GM23338 (cell line): ENCODE measurements around the gene IMMP2L. TPM values are rescaled to one million over a fixed set of nuclear protein-coding genes. Genes with fewer than 3 reads are reported as not detected.

Source experiments
- ATAC-seq: fragments of 200-7000 bp; cut with Tn5 transposase; 3 replicates; pipeline ENCODE4 v1.9.1; 2020
- DNase-seq: peaks from one replicate; pipeline ENCODE4 v3.0.0-alpha.2; 2015; ENCODE audit warnings: low spot score
- H2AFZ ChIP-seq: fragments of 200-600 bp; sonication (generic); 2 replicates; pipeline ENCODE4 v1.8.0; 2016; ENCODE audit warnings: antibody characterized with exemption, mild to moderate bottlenecking, moderate library complexity
- H3F3A ChIP-seq: fragments of 200-600 bp; sonication (generic); replicated peaks from 2 replicates; pipeline ENCODE4 v1.8.0; 2017; ENCODE audit warnings: antibody characterized with exemption, mixed run types, low read depth
- H3K27ac ChIP-seq: fragments of 200-600 bp; sonication (generic); 2 replicates; pipeline ENCODE4 v1.6.1; 2016; ENCODE audit warnings: low read depth
- H3K27me3 ChIP-seq: fragments of 200-600 bp; sonication (generic); 2 replicates; pipeline ENCODE4 v1.8.0; 2016; ENCODE audit warnings: mild to moderate bottlenecking, mixed run types, moderate library complexity; ENCODE audit not compliant: insufficient read depth
- H3K36me3 ChIP-seq: fragments of 200-600 bp; sonication (generic); 2 replicates; pipeline ENCODE4 v1.8.0; 2016; ENCODE audit warnings: mild to moderate bottlenecking; ENCODE audit not compliant: insufficient read depth
- H3K4me1 ChIP-seq: fragments of 200-600 bp; sonication (generic); 2 replicates; pipeline ENCODE4 v1.8.0; 2016; ENCODE audit warnings: mild to moderate bottlenecking, moderate library complexity; ENCODE audit not compliant: insufficient read depth
- H3K4me2 ChIP-seq: fragments of 200-600 bp; sonication (generic); 2 replicates; pipeline ENCODE4 v1.7.1; 2017; ENCODE audit warnings: mixed run types
- H3K4me3 ChIP-seq: fragments of 200-600 bp; sonication (generic); 2 replicates; pipeline ENCODE4 v1.6.1; 2016; ENCODE audit warnings: mixed run types
- H3K79me2 ChIP-seq: fragments of 200-600 bp; sonication (generic); replicated peaks from 2 replicates; pipeline ENCODE4 v1.8.0; 2017; ENCODE audit warnings: mild to moderate bottlenecking; ENCODE audit not compliant: insufficient read depth
- H3K9me2 ChIP-seq: fragments of 200-600 bp; sonication (generic); 2 replicates; pipeline ENCODE4 v1.8.0; 2017; ENCODE audit not compliant: insufficient read depth
- H4K20me1 ChIP-seq: fragments of 200-600 bp; sonication (generic); replicated peaks from 2 replicates; pipeline ENCODE4 v1.8.0; 2017; ENCODE audit warnings: mild to moderate bottlenecking; ENCODE audit not compliant: insufficient read depth
- H3K27ac Mint-ChIP-seq: 2 replicates; pipeline ENCODE4 v1.8.0; 2020; ENCODE audit warnings: inconsistent platforms, mild to moderate bottlenecking, moderate library complexity, mixed read lengths
- H3K27me3 Mint-ChIP-seq: 3 replicates; pipeline ENCODE4 v1.8.0; 2022; ENCODE audit warnings: low read depth, mild to moderate bottlenecking, moderate library complexity, mixed read lengths, inconsistent platforms; ENCODE audit not compliant: insufficient read depth, poor library complexity
- H3K36me3 Mint-ChIP-seq: 3 replicates; pipeline ENCODE4 v1.8.0; 2021; ENCODE audit warnings: low read depth, mild to moderate bottlenecking, inconsistent platforms, moderate library complexity, mixed read lengths
- H3K4me1 Mint-ChIP-seq: 3 replicates; pipeline ENCODE4 v1.8.0; 2020; ENCODE audit warnings: mild to moderate bottlenecking, inconsistent platforms, mixed read lengths
- H3K4me3 Mint-ChIP-seq: 3 replicates; pipeline ENCODE4 v1.8.0; 2021; ENCODE audit warnings: moderate library complexity, mild to moderate bottlenecking, inconsistent platforms, mixed read lengths
- H3K9me3 Mint-ChIP-seq: 3 replicates; pipeline ENCODE4 v1.8.0; 2020; ENCODE audit warnings: moderate library complexity, mild to moderate bottlenecking, inconsistent platforms, mixed read lengths
- NANOG ChIP-seq: IDR thresholded peaks from 2 replicates; pipeline ENCODE4 v1.6.1; 2016; ENCODE audit warnings: antibody characterized with exemption, borderline replicate concordance
- polyA plus RNA-seq: library from polyadenylated mRNA; unstranded; fragments of >200 nt; fragmentation: Nextera tagmentation; extraction: Ambion mirVana; gene quantifications from 2 replicates; pipeline ENCODE4 v1.2.1, GENCODE V29; 2016
- total RNA-seq: library from RNA; depleted of rRNA; stranded (reverse); fragments of >200 nt; shearing (Covaris generic); gene quantifications from 2 replicates; pipeline ENCODE4 v1.2.3, GENCODE V29; 2014
- TF ChIP-seq, protein P1 (sequence below): IDR thresholded peaks from 2 replicates; pipeline ENCODE4 v1.6.1; 2016; ENCODE audit warnings: antibody characterized with exemption
- TF ChIP-seq, protein P2 (sequence below): fragments of 250-450 bp; sonication (Bioruptor Pico); IDR thresholded peaks from 2 replicates; pipeline ENCODE4 v1.5.0; 2020; ENCODE audit warnings: mild to moderate bottlenecking, moderate library complexity
- TF ChIP-seq, protein P3 (sequence below), 2 experiments: fragments of 200-600 bp in 1 of 2; sonication (generic) in 1 of 2; conservative IDR thresholded peaks; 2 replicates each; pipeline versions ENCODE4 v1.5.1 to v1.6.1; 2016 to 2017; ENCODE audit warnings: antibody characterized with exemption in 2 of 2, low read depth in 2 of 2, mild to moderate bottlenecking in 2 of 2, moderate library complexity in 1 of 2
- TF ChIP-seq, protein P4 (sequence below): IDR thresholded peaks from one replicate; pipeline ENCODE4 v1.6.1; 2018; ENCODE audit warnings: antibody characterized with exemption; ENCODE audit not compliant: unreplicated experiment

Gene IMMP2L
- total and polyA plus RNA-seq, 2 experiments from 2014 or later = 7.3 to 14.0 TPM

DNA sequence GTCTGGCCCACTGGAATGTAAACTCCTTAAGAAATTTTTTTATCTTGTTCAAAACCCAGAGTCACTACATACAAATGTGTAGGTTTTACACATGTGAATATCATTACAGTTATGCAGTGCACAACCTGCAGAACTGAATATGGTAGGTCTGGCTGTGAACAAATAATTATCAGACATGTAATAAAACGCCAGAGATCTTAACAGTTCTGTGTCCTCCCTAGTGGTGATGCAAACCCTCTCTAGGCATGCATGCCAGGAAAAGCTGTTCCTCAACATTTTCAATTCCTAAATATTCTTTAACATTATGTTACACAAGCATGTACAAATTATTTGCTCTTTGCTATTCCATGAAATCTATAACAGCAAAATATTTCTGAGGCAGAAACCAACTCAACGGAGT lies 124.6 kb downstream of the IMMP2L start:
- Histone ChIP-seq H3K36me3 (no peaks in the 10 kb centered on the region), H2AFZ (no peak overlapping the region), H3K4me3 (no peak overlapping the region), H3K27me3 (no peaks in the 10 kb centered on the region), H3K79me2 (no peaks in the 10 kb centered on the region), H3K4me2 (no peak overlapping the region), H4K20me1 (no peaks in the 10 kb centered on the region), H3K9me2 (no peaks in the 10 kb centered on the region; the same call in 1 of the 2 replicates), H3K4me1 (no peaks in the 10 kb centered on the region), H3K27ac (no peak overlapping the region), H3F3A (no peaks in the 10 kb centered on the region)
- ATAC-seq = no peak
- Mint-ChIP-seq H3K4me3 (no peak overlapping the region), H3K27me3 (peaks cover 2% of the 10 kb centered on the region), H3K4me1 (no peaks in the 10 kb centered on the region), H3K36me3 (peaks cover 21% of the 10 kb centered on the region), H3K27ac (no peak overlapping the region), H3K9me3 (peaks cover 12% of the 10 kb centered on the region)
- TF ChIP-seq NANOG = no peak
- TF ChIP-seq, protein P1, sequence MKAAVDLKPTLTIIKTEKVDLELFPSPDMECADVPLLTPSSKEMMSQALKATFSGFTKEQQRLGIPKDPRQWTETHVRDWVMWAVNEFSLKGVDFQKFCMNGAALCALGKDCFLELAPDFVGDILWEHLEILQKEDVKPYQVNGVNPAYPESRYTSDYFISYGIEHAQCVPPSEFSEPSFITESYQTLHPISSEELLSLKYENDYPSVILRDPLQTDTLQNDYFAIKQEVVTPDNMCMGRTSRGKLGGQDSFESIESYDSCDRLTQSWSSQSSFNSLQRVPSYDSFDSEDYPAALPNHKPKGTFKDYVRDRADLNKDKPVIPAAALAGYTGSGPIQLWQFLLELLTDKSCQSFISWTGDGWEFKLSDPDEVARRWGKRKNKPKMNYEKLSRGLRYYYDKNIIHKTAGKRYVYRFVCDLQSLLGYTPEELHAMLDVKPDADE = no peak
- TF ChIP-seq, protein P2, sequence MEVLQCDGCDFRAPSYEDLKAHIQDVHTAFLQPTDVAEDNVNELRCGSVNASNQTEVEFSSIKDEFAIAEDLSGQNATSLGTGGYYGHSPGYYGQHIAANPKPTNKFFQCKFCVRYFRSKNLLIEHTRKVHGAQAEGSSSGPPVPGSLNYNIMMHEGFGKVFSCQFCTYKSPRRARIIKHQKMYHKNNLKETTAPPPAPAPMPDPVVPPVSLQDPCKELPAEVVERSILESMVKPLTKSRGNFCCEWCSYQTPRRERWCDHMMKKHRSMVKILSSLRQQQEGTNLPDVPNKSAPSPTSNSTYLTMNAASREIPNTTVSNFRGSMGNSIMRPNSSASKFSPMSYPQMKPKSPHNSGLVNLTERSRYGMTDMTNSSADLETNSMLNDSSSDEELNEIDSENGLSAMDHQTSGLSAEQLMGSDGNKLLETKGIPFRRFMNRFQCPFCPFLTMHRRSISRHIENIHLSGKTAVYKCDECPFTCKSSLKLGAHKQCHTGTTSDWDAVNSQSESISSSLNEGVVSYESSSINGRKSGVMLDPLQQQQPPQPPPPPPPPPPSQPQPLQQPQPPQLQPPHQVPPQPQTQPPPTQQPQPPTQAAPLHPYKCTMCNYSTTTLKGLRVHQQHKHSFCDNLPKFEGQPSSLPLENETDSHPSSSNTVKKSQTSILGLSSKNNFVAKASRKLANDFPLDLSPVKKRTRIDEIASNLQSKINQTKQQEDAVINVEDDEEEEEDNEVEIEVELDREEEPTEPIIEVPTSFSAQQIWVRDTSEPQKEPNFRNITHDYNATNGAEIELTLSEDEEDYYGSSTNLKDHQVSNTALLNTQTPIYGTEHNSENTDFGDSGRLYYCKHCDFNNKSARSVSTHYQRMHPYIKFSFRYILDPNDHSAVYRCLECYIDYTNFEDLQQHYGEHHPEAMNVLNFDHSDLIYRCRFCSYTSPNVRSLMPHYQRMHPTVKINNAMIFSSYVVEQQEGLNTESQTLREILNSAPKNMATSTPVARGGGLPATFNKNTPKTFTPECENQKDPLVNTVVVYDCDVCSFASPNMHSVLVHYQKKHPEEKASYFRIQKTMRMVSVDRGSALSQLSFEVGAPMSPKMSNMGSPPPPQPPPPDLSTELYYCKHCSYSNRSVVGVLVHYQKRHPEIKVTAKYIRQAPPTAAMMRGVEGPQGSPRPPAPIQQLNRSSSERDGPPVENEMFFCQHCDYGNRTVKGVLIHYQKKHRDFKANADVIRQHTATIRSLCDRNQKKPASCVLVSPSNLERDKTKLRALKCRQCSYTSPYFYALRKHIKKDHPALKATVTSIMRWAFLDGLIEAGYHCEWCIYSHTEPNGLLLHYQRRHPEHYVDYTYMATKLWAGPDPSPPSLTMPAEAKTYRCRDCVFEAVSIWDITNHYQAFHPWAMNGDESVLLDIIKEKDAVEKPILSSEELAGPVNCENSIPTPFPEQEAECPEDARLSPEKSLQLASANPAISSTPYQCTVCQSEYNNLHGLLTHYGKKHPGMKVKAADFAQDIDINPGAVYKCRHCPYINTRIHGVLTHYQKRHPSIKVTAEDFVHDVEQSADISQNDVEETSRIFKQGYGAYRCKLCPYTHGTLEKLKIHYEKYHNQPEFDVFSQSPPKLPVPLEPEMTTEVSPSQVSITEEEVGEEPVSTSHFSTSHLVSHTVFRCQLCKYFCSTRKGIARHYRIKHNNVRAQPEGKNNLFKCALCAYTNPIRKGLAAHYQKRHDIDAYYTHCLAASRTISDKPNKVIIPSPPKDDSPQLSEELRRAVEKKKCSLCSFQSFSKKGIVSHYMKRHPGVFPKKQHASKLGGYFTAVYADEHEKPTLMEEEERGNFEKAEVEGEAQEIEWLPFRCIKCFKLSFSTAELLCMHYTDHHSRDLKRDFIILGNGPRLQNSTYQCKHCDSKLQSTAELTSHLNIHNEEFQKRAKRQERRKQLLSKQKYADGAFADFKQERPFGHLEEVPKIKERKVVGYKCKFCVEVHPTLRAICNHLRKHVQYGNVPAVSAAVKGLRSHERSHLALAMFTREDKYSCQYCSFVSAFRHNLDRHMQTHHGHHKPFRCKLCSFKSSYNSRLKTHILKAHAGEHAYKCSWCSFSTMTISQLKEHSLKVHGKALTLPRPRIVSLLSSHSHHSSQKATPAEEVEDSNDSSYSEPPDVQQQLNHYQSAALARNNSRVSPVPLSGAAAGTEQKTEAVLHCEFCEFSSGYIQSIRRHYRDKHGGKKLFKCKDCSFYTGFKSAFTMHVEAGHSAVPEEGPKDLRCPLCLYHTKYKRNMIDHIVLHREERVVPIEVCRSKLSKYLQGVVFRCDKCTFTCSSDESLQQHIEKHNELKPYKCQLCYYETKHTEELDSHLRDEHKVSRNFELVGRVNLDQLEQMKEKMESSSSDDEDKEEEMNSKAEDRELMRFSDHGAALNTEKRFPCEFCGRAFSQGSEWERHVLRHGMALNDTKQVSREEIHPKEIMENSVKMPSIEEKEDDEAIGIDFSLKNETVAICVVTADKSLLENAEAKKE (CRISPR knock-in tag) = no peak
- no peak for DNase-seq

DNA sequence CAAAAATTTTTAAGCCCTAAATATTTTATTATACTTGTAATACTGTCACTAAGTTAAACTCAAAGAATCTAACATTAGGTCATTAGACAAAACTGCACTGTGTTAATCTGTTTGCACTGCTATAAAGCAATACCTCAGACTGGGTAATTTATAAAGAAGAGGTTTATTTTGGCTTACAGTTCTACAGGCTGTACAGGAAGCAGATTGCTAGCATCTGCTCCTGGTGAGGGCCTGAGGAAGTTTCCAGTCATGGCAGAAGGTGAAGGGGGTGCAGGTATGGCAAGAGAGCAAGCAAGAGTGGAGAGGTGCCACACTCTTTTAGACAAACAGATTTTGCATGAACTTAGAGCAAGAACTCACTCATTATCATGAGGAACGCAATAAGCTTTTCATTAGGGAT lies 125.7 kb downstream of the IMMP2L start:
- H3K4me3 ChIP-seq = no peak overlapping the region
- H3K9me2 ChIP-seq = peaks cover 6% of the 10 kb centered on the region
- TF ChIP-seq, protein P1 = no peak
- TF ChIP-seq, protein P3, sequence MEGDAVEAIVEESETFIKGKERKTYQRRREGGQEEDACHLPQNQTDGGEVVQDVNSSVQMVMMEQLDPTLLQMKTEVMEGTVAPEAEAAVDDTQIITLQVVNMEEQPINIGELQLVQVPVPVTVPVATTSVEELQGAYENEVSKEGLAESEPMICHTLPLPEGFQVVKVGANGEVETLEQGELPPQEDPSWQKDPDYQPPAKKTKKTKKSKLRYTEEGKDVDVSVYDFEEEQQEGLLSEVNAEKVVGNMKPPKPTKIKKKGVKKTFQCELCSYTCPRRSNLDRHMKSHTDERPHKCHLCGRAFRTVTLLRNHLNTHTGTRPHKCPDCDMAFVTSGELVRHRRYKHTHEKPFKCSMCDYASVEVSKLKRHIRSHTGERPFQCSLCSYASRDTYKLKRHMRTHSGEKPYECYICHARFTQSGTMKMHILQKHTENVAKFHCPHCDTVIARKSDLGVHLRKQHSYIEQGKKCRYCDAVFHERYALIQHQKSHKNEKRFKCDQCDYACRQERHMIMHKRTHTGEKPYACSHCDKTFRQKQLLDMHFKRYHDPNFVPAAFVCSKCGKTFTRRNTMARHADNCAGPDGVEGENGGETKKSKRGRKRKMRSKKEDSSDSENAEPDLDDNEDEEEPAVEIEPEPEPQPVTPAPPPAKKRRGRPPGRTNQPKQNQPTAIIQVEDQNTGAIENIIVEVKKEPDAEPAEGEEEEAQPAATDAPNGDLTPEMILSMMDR (conservative IDR thresholded peaks at IDR 0.05; ENCODE audit: low read depth in 2 of 2) = no peak
- TF ChIP-seq, protein P4, sequence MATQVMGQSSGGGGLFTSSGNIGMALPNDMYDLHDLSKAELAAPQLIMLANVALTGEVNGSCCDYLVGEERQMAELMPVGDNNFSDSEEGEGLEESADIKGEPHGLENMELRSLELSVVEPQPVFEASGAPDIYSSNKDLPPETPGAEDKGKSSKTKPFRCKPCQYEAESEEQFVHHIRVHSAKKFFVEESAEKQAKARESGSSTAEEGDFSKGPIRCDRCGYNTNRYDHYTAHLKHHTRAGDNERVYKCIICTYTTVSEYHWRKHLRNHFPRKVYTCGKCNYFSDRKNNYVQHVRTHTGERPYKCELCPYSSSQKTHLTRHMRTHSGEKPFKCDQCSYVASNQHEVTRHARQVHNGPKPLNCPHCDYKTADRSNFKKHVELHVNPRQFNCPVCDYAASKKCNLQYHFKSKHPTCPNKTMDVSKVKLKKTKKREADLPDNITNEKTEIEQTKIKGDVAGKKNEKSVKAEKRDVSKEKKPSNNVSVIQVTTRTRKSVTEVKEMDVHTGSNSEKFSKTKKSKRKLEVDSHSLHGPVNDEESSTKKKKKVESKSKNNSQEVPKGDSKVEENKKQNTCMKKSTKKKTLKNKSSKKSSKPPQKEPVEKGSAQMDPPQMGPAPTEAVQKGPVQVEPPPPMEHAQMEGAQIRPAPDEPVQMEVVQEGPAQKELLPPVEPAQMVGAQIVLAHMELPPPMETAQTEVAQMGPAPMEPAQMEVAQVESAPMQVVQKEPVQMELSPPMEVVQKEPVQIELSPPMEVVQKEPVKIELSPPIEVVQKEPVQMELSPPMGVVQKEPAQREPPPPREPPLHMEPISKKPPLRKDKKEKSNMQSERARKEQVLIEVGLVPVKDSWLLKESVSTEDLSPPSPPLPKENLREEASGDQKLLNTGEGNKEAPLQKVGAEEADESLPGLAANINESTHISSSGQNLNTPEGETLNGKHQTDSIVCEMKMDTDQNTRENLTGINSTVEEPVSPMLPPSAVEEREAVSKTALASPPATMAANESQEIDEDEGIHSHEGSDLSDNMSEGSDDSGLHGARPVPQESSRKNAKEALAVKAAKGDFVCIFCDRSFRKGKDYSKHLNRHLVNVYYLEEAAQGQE = no peak
- H3K4me2 ChIP-seq = no peak overlapping the region
- H3K79me2 ChIP-seq = no peaks in the 10 kb centered on the region
- no peak overlapping the region for H3K4me3 Mint-ChIP-seq
- H3K36me3 ChIP-seq = no peaks in the 10 kb centered on the region
- H2AFZ ChIP-seq = no peak overlapping the region
- no peak overlapping the region for H3K27ac Mint-ChIP-seq
- DNase-seq = no peak
- no peaks in the 10 kb centered on the region for H3K4me1 Mint-ChIP-seq
- H3F3A ChIP-seq = no peaks in the 10 kb centered on the region
- ATAC-seq = no peak
- no peaks in the 10 kb centered on the region for H3K4me1 ChIP-seq
- no peaks in the 10 kb centered on the region for H4K20me1 ChIP-seq
- peaks cover 23% of the 10 kb centered on the region for H3K36me3 Mint-ChIP-seq
- H3K27me3 ChIP-seq = no peaks in the 10 kb centered on the region
- H3K27me3 Mint-ChIP-seq = peaks cover 2% of the 10 kb centered on the region
- no peak overlapping the region for H3K27ac ChIP-seq
- H3K9me3 Mint-ChIP-seq = peaks cover 13% of the 10 kb centered on the region
